K562 (cell line): Measurements from ENCODE around the gene PI4KA. TPM values are rescaled to one million over a fixed set of nuclear protein-coding genes. Genes with fewer than 3 reads are reported as not detected.
A peak's percentile ranks its signal among the peaks of the same experiment; 100 is the strongest.

Source experiments
- KLF13 ChIP-seq: fragments of 450-650 bp; IDR thresholded peaks from 2 replicates; pipeline ENCODE4 v1.6.1; 2016; ENCODE audit warnings: missing genetic modification characterization, low read depth, mild to moderate bottlenecking, missing compliant biosample characterization, moderate library complexity, borderline replicate concordance
- L3MBTL2 ChIP-seq: fragments of 450-650 bp; IDR thresholded peaks from 2 replicates; pipeline ENCODE4 v1.6.1; 2016; ENCODE audit warnings: mild to moderate bottlenecking, moderate library complexity
- NONO ChIP-seq, 2 experiments: fragments of 200-400 bp in 1 of 2; fragments of 450-650 bp in 1 of 2; formaldehyde crosslinking in 1 of 2; IDR thresholded peaks; 2 replicates each; pipeline ENCODE4 v1.6.1; 2017; ENCODE audit warnings: low read depth in 2 of 2, mild to moderate bottlenecking in 2 of 2, moderate library complexity in 2 of 2, low read length in 1 of 2
- NR3C1 ChIP-seq: sonication (generic); formaldehyde crosslinking; IDR thresholded peaks from 2 replicates; pipeline ENCODE4 v1.8.1; 2022; ENCODE audit warnings: missing genetic modification reagents
- NRF1 ChIP-seq, 2 experiments: fragments of 450-650 bp; IDR thresholded peaks in 1 of 2; conservative IDR thresholded peaks in 1 of 2; 2 replicates each; pipeline ENCODE4 v1.6.1; 2014; ENCODE audit warnings: mild to moderate bottlenecking in 2 of 2
- SP1 ChIP-seq: sonication (generic); formaldehyde crosslinking; IDR thresholded peaks from 2 replicates; pipeline ENCODE4 v1.8.1; 2022; ENCODE audit warnings: mild to moderate bottlenecking, missing genetic modification reagents
- ZBTB1 ChIP-seq: sonication (generic); formaldehyde crosslinking; IDR thresholded peaks from 2 replicates; pipeline ENCODE4 v1.8.1; 2023; ENCODE audit warnings: missing genetic modification reagents, low read depth, mild to moderate bottlenecking, borderline replicate concordance
- polyA plus RNA-seq, 8 experiments: library from polyadenylated mRNA; depleted of rRNA in 4 of 8; stranded (reverse) in 5 of 8; unstranded in 3 of 8; fragments of >200 nt; fragmentation: Nextera tagmentation in 2 of 8; fragmentation: Illumina TruSeq in 1 of 8; extraction: Ambion mirVana in 2 of 8; extraction: Trizol in 1 of 8; gene quantifications; 2 replicates each; pipeline versions ENCODE4 v1.2.1 to v1.2.3, GENCODE V29; 2011 to 2014; ENCODE audit warnings: inconsistent platforms in 1 of 8, missing spikeins in 1 of 8
- total RNA-seq, 7 experiments: library from RNA; depleted of rRNA in 6 of 7; stranded (reverse); fragments of >200 nt in 6 of 7; fragmentation: Illumina TruSeq in 2 of 7; extraction: Trizol in 2 of 7; gene quantifications; 2 replicates each; pipeline versions ENCODE4 v1.2.1 to v1.2.3, GENCODE V29; 2011 to 2021; ENCODE audit warnings: low replicate concordance in 1 of 7
- TF ChIP-seq, protein P1 (sequence below), 3 experiments: IDR thresholded peaks in 2 of 3; conservative IDR thresholded peaks in 1 of 3; 2 replicates each; pipeline ENCODE4 v1.5.1; 2011 to 2012; ENCODE audit warnings: low read length in 3 of 3, mild to moderate bottlenecking in 3 of 3, control low read depth in 2 of 3, improper control_type of control experiment in 1 of 3, inconsistent platforms in 1 of 3, low read depth in 1 of 3, mixed read lengths in 1 of 3, moderate library complexity in 1 of 3; ENCODE audit not compliant: insufficient read depth in 2 of 3
- TF ChIP-seq, protein P2 (sequence below): sonication (generic); formaldehyde crosslinking; IDR thresholded peaks from 2 replicates; pipeline ENCODE4 v1.8.1; 2023; ENCODE audit warnings: mild to moderate bottlenecking, missing genetic modification reagents
- TF ChIP-seq, protein P3 (sequence below): fragments of 450-650 bp; IDR thresholded peaks from 2 replicates; pipeline ENCODE4 v1.6.1; 2016; ENCODE audit warnings: mild to moderate bottlenecking, moderate library complexity

The PI4KA gene
- total and polyA plus RNA-seq, 9 of the 15 experiments (the other 6 are each of a cell fraction or from before 2014, with no cell fraction given), result 7.3 to 187 (median 84.7) TPM

DNA sequence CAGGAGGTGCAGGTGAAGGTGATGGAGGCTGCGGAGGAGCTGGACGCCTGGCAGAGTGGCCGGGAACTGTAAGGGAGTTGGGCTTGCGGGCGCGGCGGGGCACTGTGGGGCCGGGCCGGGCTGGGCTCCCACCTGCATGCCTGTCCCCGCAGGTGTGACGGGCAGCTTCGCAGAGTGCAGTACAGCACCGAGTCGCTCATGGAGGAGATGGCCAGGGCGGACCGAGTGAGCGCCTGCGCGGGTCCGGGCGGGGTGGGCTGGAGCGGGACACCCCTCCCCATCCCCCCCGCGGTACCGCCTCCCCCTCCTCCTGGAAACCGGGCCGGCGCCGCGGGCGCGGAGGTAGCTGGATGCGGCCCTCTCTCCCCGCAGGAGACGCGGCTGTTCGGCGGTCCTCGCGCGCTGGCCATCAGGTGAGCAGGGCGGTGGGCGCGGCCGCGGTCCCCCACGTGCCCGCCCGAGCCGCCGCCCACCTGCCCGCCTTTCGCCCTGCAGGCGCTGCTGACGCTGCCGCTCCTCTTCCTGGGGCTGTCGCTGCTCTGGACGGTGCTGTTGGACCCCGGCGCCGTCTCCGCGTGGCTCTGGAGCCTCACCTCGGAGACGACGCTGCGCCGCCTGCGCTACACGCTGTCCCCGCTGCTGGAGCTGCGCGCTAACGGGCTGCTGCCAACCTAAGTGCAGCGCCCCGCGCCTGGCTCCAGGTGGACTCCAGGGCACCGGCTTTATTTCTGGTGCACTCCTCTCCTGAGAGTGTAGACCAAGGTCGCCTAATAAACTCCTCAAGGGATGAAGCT, 154.6 kb downstream of the PI4KA start (continued):
- TF ChIP-seq, protein P1, sequence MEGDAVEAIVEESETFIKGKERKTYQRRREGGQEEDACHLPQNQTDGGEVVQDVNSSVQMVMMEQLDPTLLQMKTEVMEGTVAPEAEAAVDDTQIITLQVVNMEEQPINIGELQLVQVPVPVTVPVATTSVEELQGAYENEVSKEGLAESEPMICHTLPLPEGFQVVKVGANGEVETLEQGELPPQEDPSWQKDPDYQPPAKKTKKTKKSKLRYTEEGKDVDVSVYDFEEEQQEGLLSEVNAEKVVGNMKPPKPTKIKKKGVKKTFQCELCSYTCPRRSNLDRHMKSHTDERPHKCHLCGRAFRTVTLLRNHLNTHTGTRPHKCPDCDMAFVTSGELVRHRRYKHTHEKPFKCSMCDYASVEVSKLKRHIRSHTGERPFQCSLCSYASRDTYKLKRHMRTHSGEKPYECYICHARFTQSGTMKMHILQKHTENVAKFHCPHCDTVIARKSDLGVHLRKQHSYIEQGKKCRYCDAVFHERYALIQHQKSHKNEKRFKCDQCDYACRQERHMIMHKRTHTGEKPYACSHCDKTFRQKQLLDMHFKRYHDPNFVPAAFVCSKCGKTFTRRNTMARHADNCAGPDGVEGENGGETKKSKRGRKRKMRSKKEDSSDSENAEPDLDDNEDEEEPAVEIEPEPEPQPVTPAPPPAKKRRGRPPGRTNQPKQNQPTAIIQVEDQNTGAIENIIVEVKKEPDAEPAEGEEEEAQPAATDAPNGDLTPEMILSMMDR (IDR thresholded peaks at IDR 0.05 in 2 of 3, conservative IDR thresholded peaks at IDR 0.05 in 1 of 3; ENCODE audit: insufficient read depth in 2 of 3, low read depth in 1 of 3, low read length in 3 of 3), result peak in 2 of 3 experiments; percentile 5 to 32; a peak in 2 of 6 replicates
- TF ChIP-seq, protein P2, sequence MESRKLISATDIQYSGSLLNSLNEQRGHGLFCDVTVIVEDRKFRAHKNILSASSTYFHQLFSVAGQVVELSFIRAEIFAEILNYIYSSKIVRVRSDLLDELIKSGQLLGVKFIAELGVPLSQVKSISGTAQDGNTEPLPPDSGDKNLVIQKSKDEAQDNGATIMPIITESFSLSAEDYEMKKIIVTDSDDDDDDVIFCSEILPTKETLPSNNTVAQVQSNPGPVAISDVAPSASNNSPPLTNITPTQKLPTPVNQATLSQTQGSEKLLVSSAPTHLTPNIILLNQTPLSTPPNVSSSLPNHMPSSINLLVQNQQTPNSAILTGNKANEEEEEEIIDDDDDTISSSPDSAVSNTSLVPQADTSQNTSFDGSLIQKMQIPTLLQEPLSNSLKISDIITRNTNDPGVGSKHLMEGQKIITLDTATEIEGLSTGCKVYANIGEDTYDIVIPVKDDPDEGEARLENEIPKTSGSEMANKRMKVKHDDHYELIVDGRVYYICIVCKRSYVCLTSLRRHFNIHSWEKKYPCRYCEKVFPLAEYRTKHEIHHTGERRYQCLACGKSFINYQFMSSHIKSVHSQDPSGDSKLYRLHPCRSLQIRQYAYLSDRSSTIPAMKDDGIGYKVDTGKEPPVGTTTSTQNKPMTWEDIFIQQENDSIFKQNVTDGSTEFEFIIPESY (CRISPR knock-in tag), result peak; percentile 83
- TF ChIP-seq NRF1 (conservative IDR thresholded peaks at IDR 0.05 in 1 of 2, IDR thresholded peaks at IDR 0.05 in 1 of 2), result peak; percentile 60 to 71
- TF ChIP-seq KLF13 (tag), result 0 out of 2 replicates have a peak, but pooled peaks have one; percentile 69
- TF ChIP-seq ZBTB1 (CRISPR knock-in tag), result peak; percentile 51; the same call in 1 of the 2 replicates
- peak; percentile 92 for TF ChIP-seq L3MBTL2
- TF ChIP-seq, protein P3, sequence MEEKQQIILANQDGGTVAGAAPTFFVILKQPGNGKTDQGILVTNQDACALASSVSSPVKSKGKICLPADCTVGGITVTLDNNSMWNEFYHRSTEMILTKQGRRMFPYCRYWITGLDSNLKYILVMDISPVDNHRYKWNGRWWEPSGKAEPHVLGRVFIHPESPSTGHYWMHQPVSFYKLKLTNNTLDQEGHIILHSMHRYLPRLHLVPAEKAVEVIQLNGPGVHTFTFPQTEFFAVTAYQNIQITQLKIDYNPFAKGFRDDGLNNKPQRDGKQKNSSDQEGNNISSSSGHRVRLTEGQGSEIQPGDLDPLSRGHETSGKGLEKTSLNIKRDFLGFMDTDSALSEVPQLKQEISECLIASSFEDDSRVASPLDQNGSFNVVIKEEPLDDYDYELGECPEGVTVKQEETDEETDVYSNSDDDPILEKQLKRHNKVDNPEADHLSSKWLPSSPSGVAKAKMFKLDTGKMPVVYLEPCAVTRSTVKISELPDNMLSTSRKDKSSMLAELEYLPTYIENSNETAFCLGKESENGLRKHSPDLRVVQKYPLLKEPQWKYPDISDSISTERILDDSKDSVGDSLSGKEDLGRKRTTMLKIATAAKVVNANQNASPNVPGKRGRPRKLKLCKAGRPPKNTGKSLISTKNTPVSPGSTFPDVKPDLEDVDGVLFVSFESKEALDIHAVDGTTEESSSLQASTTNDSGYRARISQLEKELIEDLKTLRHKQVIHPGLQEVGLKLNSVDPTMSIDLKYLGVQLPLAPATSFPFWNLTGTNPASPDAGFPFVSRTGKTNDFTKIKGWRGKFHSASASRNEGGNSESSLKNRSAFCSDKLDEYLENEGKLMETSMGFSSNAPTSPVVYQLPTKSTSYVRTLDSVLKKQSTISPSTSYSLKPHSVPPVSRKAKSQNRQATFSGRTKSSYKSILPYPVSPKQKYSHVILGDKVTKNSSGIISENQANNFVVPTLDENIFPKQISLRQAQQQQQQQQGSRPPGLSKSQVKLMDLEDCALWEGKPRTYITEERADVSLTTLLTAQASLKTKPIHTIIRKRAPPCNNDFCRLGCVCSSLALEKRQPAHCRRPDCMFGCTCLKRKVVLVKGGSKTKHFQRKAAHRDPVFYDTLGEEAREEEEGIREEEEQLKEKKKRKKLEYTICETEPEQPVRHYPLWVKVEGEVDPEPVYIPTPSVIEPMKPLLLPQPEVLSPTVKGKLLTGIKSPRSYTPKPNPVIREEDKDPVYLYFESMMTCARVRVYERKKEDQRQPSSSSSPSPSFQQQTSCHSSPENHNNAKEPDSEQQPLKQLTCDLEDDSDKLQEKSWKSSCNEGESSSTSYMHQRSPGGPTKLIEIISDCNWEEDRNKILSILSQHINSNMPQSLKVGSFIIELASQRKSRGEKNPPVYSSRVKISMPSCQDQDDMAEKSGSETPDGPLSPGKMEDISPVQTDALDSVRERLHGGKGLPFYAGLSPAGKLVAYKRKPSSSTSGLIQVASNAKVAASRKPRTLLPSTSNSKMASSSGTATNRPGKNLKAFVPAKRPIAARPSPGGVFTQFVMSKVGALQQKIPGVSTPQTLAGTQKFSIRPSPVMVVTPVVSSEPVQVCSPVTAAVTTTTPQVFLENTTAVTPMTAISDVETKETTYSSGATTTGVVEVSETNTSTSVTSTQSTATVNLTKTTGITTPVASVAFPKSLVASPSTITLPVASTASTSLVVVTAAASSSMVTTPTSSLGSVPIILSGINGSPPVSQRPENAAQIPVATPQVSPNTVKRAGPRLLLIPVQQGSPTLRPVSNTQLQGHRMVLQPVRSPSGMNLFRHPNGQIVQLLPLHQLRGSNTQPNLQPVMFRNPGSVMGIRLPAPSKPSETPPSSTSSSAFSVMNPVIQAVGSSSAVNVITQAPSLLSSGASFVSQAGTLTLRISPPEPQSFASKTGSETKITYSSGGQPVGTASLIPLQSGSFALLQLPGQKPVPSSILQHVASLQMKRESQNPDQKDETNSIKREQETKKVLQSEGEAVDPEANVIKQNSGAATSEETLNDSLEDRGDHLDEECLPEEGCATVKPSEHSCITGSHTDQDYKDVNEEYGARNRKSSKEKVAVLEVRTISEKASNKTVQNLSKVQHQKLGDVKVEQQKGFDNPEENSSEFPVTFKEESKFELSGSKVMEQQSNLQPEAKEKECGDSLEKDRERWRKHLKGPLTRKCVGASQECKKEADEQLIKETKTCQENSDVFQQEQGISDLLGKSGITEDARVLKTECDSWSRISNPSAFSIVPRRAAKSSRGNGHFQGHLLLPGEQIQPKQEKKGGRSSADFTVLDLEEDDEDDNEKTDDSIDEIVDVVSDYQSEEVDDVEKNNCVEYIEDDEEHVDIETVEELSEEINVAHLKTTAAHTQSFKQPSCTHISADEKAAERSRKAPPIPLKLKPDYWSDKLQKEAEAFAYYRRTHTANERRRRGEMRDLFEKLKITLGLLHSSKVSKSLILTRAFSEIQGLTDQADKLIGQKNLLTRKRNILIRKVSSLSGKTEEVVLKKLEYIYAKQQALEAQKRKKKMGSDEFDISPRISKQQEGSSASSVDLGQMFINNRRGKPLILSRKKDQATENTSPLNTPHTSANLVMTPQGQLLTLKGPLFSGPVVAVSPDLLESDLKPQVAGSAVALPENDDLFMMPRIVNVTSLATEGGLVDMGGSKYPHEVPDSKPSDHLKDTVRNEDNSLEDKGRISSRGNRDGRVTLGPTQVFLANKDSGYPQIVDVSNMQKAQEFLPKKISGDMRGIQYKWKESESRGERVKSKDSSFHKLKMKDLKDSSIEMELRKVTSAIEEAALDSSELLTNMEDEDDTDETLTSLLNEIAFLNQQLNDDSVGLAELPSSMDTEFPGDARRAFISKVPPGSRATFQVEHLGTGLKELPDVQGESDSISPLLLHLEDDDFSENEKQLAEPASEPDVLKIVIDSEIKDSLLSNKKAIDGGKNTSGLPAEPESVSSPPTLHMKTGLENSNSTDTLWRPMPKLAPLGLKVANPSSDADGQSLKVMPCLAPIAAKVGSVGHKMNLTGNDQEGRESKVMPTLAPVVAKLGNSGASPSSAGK, result peak; percentile 87
- peak; percentile 87 for TF ChIP-seq NR3C1 (CRISPR knock-in tag)
- 0 out of 4 replicates have a peak, but pooled peaks of 1 of the 2 experiments have one; percentile 35 for TF ChIP-seq NONO (IDR thresholded peaks at IDR 0.05; ENCODE audit: low read depth in 2 of 2, low read length in 1 of 2)
- peak; percentile 47; the same call in 1 of the 2 replicates for TF ChIP-seq SP1 (CRISPR knock-in tag)
